Measurements from ENCODE around the gene CCDC12.

Gene CCDC12

DNA sequence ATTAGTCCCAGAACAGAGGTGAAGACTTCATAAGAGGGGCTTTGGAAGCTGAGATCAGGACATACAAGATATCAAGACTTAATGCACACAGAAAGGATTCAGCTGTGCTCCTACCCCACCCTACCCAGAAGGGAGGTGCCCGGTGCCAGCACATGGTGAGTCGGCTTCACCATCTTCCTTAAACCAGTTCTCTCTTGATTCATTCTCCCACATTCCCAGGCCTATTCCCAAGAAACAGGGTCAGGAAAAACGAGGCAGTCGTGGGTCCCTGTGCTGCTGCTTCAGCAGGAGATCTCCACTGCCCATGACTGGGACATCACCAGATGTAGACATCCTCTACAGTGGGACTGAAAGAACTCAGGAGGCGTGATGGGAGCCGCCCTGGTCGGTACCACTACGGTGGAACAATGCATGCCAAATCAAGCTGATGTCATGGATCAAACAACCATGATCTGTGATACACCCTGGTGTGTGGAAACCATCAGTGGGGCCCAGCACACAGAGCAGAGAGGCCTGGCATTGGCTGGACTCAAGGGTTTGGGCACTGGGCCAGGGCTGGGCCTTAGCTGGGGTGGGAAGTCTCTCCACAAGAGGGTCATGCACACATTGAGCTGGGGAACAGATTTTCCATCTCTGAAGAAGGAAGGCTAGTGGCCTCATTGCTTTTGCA, 41.9 kb downstream of the CCDC12 start:
- POLR2A ChIA-PET = interaction anchor here (1.8 to 2.7 kb wide), 2 partner anchors 41 to 45 kb away, joined by 5 to 9 read pairs; partner anchors contain the start of genes CCDC12 and NBEAL2
- CTCF ChIA-PET = interaction anchor here (0.8 to 1.8 kb wide), 2 partner anchors 11 to 12 kb away, joined by 3 to 5 read pairs; no protein-coding TSS in a partner anchor
- no peak for DNase-seq (ENCODE audit: extremely low spot score)
- no peak for TF ChIP-seq NFRKB (IDR thresholded peaks at IDR 0.05)

DNA sequence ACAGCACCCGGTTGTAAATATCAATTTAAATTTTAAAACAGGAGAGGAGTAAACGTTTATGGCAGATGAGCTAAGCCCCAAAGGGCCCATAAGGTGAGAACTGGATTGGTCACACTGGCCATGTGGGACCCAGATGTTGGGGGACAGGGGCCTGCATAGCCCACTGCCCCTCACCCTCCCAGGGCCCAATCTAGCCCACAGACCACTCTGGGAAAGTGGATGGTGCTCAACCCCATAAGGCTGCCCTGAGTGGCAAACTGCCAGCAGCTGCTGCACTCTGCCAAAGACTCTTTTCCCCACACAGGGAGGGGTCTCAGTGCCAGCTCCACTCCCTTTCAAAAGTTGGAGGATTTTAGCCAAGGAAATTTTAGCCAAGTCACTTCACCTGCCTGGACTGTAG, 42.5 kb downstream of the CCDC12 start:
- CTCF ChIA-PET = interaction anchor here (0.5 to 1.8 kb wide), 3 partner anchors 10 to 228 kb away, joined by 3 to 5 read pairs (median 3); no protein-coding TSS in a partner anchor
- DNase-seq (ENCODE audit: extremely low spot score) = no peak
- TF ChIP-seq ZNF384 (IDR thresholded peaks at IDR 0.05) (no peak), BHLHE40 (IDR thresholded peaks at IDR 0.05; ENCODE audit: borderline replicate concordance) (no peak), ARNT (IDR thresholded peaks at IDR 0.05) (no peak), ELF4 (IDR thresholded peaks at IDR 0.05) (no peak), HDGF (IDR thresholded peaks at IDR 0.05; ENCODE audit: borderline replicate concordance) (no peak), TARDBP (IDR thresholded peaks at IDR 0.05) (no peak)
- TF ChIP-seq, protein P1, sequence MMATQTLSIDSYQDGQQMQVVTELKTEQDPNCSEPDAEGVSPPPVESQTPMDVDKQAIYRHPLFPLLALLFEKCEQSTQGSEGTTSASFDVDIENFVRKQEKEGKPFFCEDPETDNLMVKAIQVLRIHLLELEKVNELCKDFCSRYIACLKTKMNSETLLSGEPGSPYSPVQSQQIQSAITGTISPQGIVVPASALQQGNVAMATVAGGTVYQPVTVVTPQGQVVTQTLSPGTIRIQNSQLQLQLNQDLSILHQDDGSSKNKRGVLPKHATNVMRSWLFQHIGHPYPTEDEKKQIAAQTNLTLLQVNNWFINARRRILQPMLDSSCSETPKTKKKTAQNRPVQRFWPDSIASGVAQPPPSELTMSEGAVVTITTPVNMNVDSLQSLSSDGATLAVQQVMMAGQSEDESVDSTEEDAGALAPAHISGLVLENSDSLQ (IDR thresholded peaks at IDR 0.05) = no peak
- POLR2A ChIA-PET = interaction anchor here (2.7 kb wide), 1 partner anchor 46 kb away, joined by 9 read pairs; the partner anchor contains the start of gene NBEAL2

- DNase-seq (ENCODE audit: extremely low spot score) = no peak
- POLR2A ChIA-PET = no interaction called here
- CTCF ChIA-PET = interaction anchor here (0.5 to 0.7 kb wide), 2 partner anchors 9 to 228 kb away, joined by 3 read pairs; no protein-coding TSS in a partner anchor
- TF ChIP-seq FOXK2 (IDR thresholded peaks at IDR 0.05) = no peak
- TF ChIP-seq TARDBP (IDR thresholded peaks at IDR 0.05) = no peak
- TF ChIP-seq HDGF (IDR thresholded peaks at IDR 0.05; ENCODE audit: borderline replicate concordance) = no peak
- no peak for TF ChIP-seq ARNT (IDR thresholded peaks at IDR 0.05)
Observed at GRCh38 chr3:46933261-46933660, 43.3 kb downstream of the CCDC12 start.

- TF ChIP-seq FOXK2 (IDR thresholded peaks at IDR 0.05) (no peak), SUZ12 (IDR thresholded peaks at IDR 0.05) (no peak), L3MBTL2 (conservative IDR thresholded peaks at IDR 0.05) (no peak), ELF4 (IDR thresholded peaks at IDR 0.05) (no peak), NFRKB (IDR thresholded peaks at IDR 0.05) (no peak), FOXM1 (IDR thresholded peaks at IDR 0.05; ENCODE audit: borderline replicate concordance) (no peak)
- POLR2A ChIA-PET = no interaction called here
- DNase-seq (ENCODE audit: extremely low spot score) = no peak
- CTCF ChIA-PET = no interaction called here
Observed at GRCh38 chr3:46932455-46933225, 43.9 kb downstream of the CCDC12 start.

GRCh38 chr3:46931631-46932331, 44.8 kb downstream of the CCDC12 start:
- TF ChIP-seq HDGF (IDR thresholded peaks at IDR 0.05; ENCODE audit: borderline replicate concordance) (no peak), TARDBP (IDR thresholded peaks at IDR 0.05) (no peak), L3MBTL2 (conservative IDR thresholded peaks at IDR 0.05) (no peak), FOXA1 (IDR thresholded peaks at IDR 0.05) (no peak)
- TF ChIP-seq, protein P1 (IDR thresholded peaks at IDR 0.05) = no peak
- no peak for DNase-seq (ENCODE audit: extremely low spot score)
- POLR2A ChIA-PET = interaction anchor here (0.8 kb wide), 1 partner anchor 78 kb away, joined by 3 read pairs; no protein-coding TSS in a partner anchor
- CTCF ChIA-PET = interaction anchor here (0.6 kb wide), 2 partner anchors 12 to 857 kb away, joined by 4 to 6 read pairs; no protein-coding TSS in a partner anchor

GRCh38 chr3:46930945-46931403, 45.6 kb downstream of the CCDC12 start:
- POLR2A ChIA-PET = interaction anchor here (0.8 kb wide), 1 partner anchor 78 kb away, joined by 3 read pairs; no protein-coding TSS in a partner anchor
- no peak for DNase-seq (ENCODE audit: extremely low spot score)
- TF ChIP-seq ELF4 (IDR thresholded peaks at IDR 0.05) = no peak
- no peak for TF ChIP-seq NFRKB (IDR thresholded peaks at IDR 0.05)
- CTCF ChIA-PET = interaction anchor here (0.6 to 0.7 kb wide), 3 partner anchors 11 to 858 kb away, joined by 3 to 6 read pairs (median 4); no protein-coding TSS in a partner anchor

GRCh38 chr3:46930166-46930944, 46.2 kb downstream of the CCDC12 start:
- ChIA-PET CTCF (interaction anchor here (0.7 kb wide), 1 partner anchor 12 kb away, joined by 3 read pairs; no protein-coding TSS in a partner anchor), POLR2A (interaction anchor here (0.8 kb wide), 1 partner anchor 79 kb away, joined by 3 read pairs; no protein-coding TSS in a partner anchor)
- TF ChIP-seq TARDBP (IDR thresholded peaks at IDR 0.05) (no peak), ELF4 (IDR thresholded peaks at IDR 0.05) (no peak), ZNF384 (IDR thresholded peaks at IDR 0.05) (no peak), ARNT (IDR thresholded peaks at IDR 0.05) (no peak), SUZ12 (IDR thresholded peaks at IDR 0.05) (no peak), FOXA1 (IDR thresholded peaks at IDR 0.05) (no peak), LEF1 (IDR thresholded peaks at IDR 0.05; ENCODE audit: borderline replicate concordance) (no peak), FOXM1 (IDR thresholded peaks at IDR 0.05; ENCODE audit: borderline replicate concordance) (no peak), L3MBTL2 (conservative IDR thresholded peaks at IDR 0.05) (no peak), NFRKB (IDR thresholded peaks at IDR 0.05) (no peak), CTBP1 (IDR thresholded peaks at IDR 0.05; ENCODE audit: borderline replicate concordance) (no peak), HDGF (IDR thresholded peaks at IDR 0.05; ENCODE audit: borderline replicate concordance) (no peak), SP1 (IDR thresholded peaks at IDR 0.05) (no peak), FOXK2 (IDR thresholded peaks at IDR 0.05) (no peak), BHLHE40 (IDR thresholded peaks at IDR 0.05; ENCODE audit: borderline replicate concordance) (no peak)
- TF ChIP-seq, protein P1 (IDR thresholded peaks at IDR 0.05) = no peak
- no peak for DNase-seq (ENCODE audit: extremely low spot score)
